HepG2 (cell line): Measurements from ENCODE around the gene DAB2IP. TPM values are rescaled to one million over a fixed set of nuclear protein-coding genes. Genes with fewer than 3 reads are reported as not detected.

Experiments used
- AGO2 ChIP-seq: fragments of 200-400 bp; formaldehyde crosslinking; optimal IDR thresholded peaks from 2 replicates; pipeline ENCODE3; 2017; ENCODE audit warnings: mild to moderate bottlenecking, low read depth, low read length, moderate library complexity
- CREB3 ChIP-seq: sonication (generic); formaldehyde crosslinking; IDR thresholded peaks from 2 replicates; pipeline ENCODE4 v1.5.0; 2020; ENCODE audit warnings: missing genetic modification reagents
- CSRNP1 ChIP-seq: sonication (generic); formaldehyde crosslinking; IDR thresholded peaks from 2 replicates; pipeline ENCODE4 v1.8.1; 2023; ENCODE audit warnings: mild to moderate bottlenecking, missing genetic modification reagents
- KLF11 ChIP-seq: IDR thresholded peaks from 2 replicates; pipeline ENCODE4 v1.6.1; 2016; ENCODE audit warnings: missing compliant biosample characterization
- MEIS1 ChIP-seq: sonication (generic); formaldehyde crosslinking; IDR thresholded peaks from 2 replicates; pipeline ENCODE4 v1.9.0; 2021; ENCODE audit warnings: mild to moderate bottlenecking, missing genetic modification reagents, moderate library complexity, borderline replicate concordance
- NFYB ChIP-seq: sonication (generic); formaldehyde crosslinking; IDR thresholded peaks from 2 replicates; pipeline ENCODE4 v1.4.0; 2020; ENCODE audit warnings: missing genetic modification reagents
- NRL ChIP-seq: sonication (generic); formaldehyde crosslinking; IDR thresholded peaks from 2 replicates; pipeline ENCODE4 v1.5.0; 2020; ENCODE audit warnings: missing genetic modification reagents, mild to moderate bottlenecking, moderate library complexity, borderline replicate concordance
- PHF20 ChIP-seq: sonication (generic); formaldehyde crosslinking; IDR thresholded peaks from 2 replicates; pipeline ENCODE4 v1.5.0; 2020; ENCODE audit warnings: mild to moderate bottlenecking, missing genetic modification reagents
- ZFX ChIP-seq: sonication (generic); formaldehyde crosslinking; IDR thresholded peaks from 2 replicates; pipeline ENCODE4 v1.4.0; 2020; ENCODE audit warnings: mild to moderate bottlenecking, low read depth, missing genetic modification reagents, moderate library complexity
- ZNF101 ChIP-seq: sonication (generic); formaldehyde crosslinking; IDR thresholded peaks from 2 replicates; pipeline ENCODE4 v1.4.0; 2020; ENCODE audit warnings: mild to moderate bottlenecking, low read depth, missing genetic modification reagents, borderline replicate concordance
- ZNF138 ChIP-seq: sonication (generic); formaldehyde crosslinking; IDR thresholded peaks from 2 replicates; pipeline ENCODE4 v1.5.0; 2020; ENCODE audit warnings: mild to moderate bottlenecking, low read depth, missing genetic modification reagents
- ZNF180 ChIP-seq: sonication (generic); formaldehyde crosslinking; IDR thresholded peaks from 2 replicates; pipeline ENCODE4 v1.4.0; 2020; ENCODE audit warnings: low read depth, missing genetic modification reagents, borderline replicate concordance
- ZNF296 ChIP-seq: sonication (generic); formaldehyde crosslinking; conservative IDR thresholded peaks from 2 replicates; pipeline ENCODE4 v1.5.0; 2020; ENCODE audit warnings: mild to moderate bottlenecking, missing genetic modification reagents
- ZNF589 ChIP-seq: sonication (generic); formaldehyde crosslinking; conservative IDR thresholded peaks from 2 replicates; pipeline ENCODE4 v1.8.0; 2022; ENCODE audit warnings: mild to moderate bottlenecking, moderate library complexity, missing genetic modification reagents
- ZNF646 ChIP-seq: sonication (generic); formaldehyde crosslinking; IDR thresholded peaks from 2 replicates; pipeline ENCODE4 v1.9.0; 2021; ENCODE audit warnings: mild to moderate bottlenecking, missing genetic modification reagents
- ZNF691 ChIP-seq: sonication (generic); formaldehyde crosslinking; IDR thresholded peaks from 2 replicates; pipeline ENCODE4 v1.4.0; 2020; ENCODE audit warnings: missing genetic modification reagents, low read depth, mild to moderate bottlenecking, borderline replicate concordance
- ZNF761 ChIP-seq: sonication (generic); formaldehyde crosslinking; conservative IDR thresholded peaks from 2 replicates; pipeline ENCODE4 v1.4.0; 2020; ENCODE audit warnings: mild to moderate bottlenecking, missing genetic modification reagents
- polyA plus RNA-seq, 8 experiments: library from polyadenylated mRNA; depleted of rRNA in 3 of 8; stranded (reverse) in 7 of 8; unstranded in 1 of 8; fragments of >200 nt; fragmentation: Illumina TruSeq in 4 of 8; extraction: Trizol in 4 of 8; gene quantifications; 2 replicates each; pipeline versions ENCODE4 v1.2.1 to v1.2.3, GENCODE V29; 2011 to 2016; ENCODE audit warnings: low read depth in 4 of 8, missing spikeins in 1 of 8, mixed read lengths in 1 of 8; ENCODE audit not compliant: insufficient read depth in 1 of 8
- total RNA-seq, 5 experiments: library from RNA; depleted of rRNA; stranded (reverse); fragments of >200 nt; fragmentation: Illumina TruSeq; extraction: Trizol; gene quantifications; 2 replicates each; pipeline ENCODE4 v1.2.3, GENCODE V29; 2016; ENCODE audit warnings: low read depth in 1 of 5

DAB2IP gene
- total and polyA plus RNA-seq, 2 of the 13 experiments (the other 11 are each of a cell fraction or from before 2014, with no cell fraction given), result 25.3 to 37.9 TPM

GRCh38 chr9:121748727-121749423 is 97.4 kb downstream of the DAB2IP start (continued):
- TF ChIP-seq CREB3 (CRISPR knock-in tag), result no peak
- TF ChIP-seq PHF20 (CRISPR knock-in tag), result no peak
- no peak for TF ChIP-seq ZNF180
- no peak for TF ChIP-seq ZNF296 (CRISPR knock-in tag)
- 0 out of 2 replicates have a peak, but pooled peaks have one; percentile 13 for TF ChIP-seq NRL (CRISPR knock-in tag)
- TF ChIP-seq ZNF646 (CRISPR knock-in tag), result no peak
- TF ChIP-seq ZNF589 (CRISPR knock-in tag), result no peak
- TF ChIP-seq CSRNP1 (CRISPR knock-in tag), result 0 out of 2 replicates have a peak, but pooled peaks have one; percentile 7
- TF ChIP-seq ZNF761, result no peak
- TF ChIP-seq ZFX, result 0 out of 2 replicates have a peak, but pooled peaks have one; percentile 27
- no peak for TF ChIP-seq ZNF138 (CRISPR knock-in tag)
- peak; percentile 44; the same call in 1 of the 2 replicates for TF ChIP-seq ZNF691 (CRISPR knock-in tag)
- TF ChIP-seq NFYB, result no peak
- TF ChIP-seq AGO2, result peak; percentile 41
- no peak for TF ChIP-seq ZNF101 (CRISPR knock-in tag)
- no peak for TF ChIP-seq MEIS1 (CRISPR knock-in tag)
- no peak for TF ChIP-seq KLF11 (CRISPR knock-in tag)
- TF ChIP-seq, all 625 proteins: peak for 7
